IMR-90 (cell line): ENCODE data around the gene SLC4A11. TPM values are rescaled to one million over a fixed set of nuclear protein-coding genes. Genes with fewer than 3 reads are reported as not detected.

Experiments used
- ATAC-seq: fragments of 200-7000 bp; cut with Tn5 transposase; 2 replicates; pipeline ENCODE4 v1.9.1; 2020; ENCODE audit warnings: low read depth, mild to moderate bottlenecking, moderate library complexity
- BruUV-seq: library from RNA; stranded (reverse); fragments of 400-500 nt; replicated peaks from 2 replicates; lab custom pipeline; 2021; lab: Mats Ljungman, UMichigan
- CTCF ChIA-PET: fragments of 300-600 bp; formaldehyde crosslinking; extraction: SDS; loops from one replicate; lab custom pipeline; 2021; ENCODE audit warnings: antibody characterized with exemption; lab: Yijun Ruan, JAX
- POLR2A ChIA-PET: fragments of 300-600 bp; sonication (Branson Sonifier 250); formaldehyde crosslinking; loops from one replicate; lab custom pipeline; 2022; ENCODE audit warnings: antibody characterized with exemption; ENCODE audit not compliant: unreplicated experiment; lab: Charles Lee
- DNase-seq: peaks from one replicate; pipeline ENCODE4 v3.0.0; 2013
- H2AFZ ChIP-seq: replicated peaks from 2 replicates; pipeline ENCODE3; 2013; ENCODE audit warnings: low read length, mild to moderate bottlenecking; ENCODE audit not compliant: poor library complexity
- H2AK5ac ChIP-seq: 2 replicates; pipeline ENCODE4 v1.6.1; 2013; ENCODE audit warnings: low read depth, low read length, inconsistent platforms
- H2AK9ac ChIP-seq: replicated peaks from 2 replicates; pipeline ENCODE3; 2013; ENCODE audit warnings: mild to moderate bottlenecking, low read depth, low read length, moderate library complexity; ENCODE audit not compliant: poor library complexity
- H2BK120ac ChIP-seq: 2 replicates; pipeline ENCODE4 v1.6.1; 2013; ENCODE audit warnings: low read depth, low read length, inconsistent platforms
- H2BK15ac ChIP-seq: 3 replicates; pipeline ENCODE4 v1.6.1; 2013; ENCODE audit warnings: low read depth, low read length, inconsistent platforms
- H2BK20ac ChIP-seq: 2 replicates; pipeline ENCODE4 v1.6.1; 2013; ENCODE audit warnings: low read depth, mild to moderate bottlenecking, inconsistent platforms, low read length, moderate library complexity
- H2BK5ac ChIP-seq: 2 replicates; pipeline ENCODE4 v1.6.1; 2013; ENCODE audit warnings: mild to moderate bottlenecking, low read depth, low read length, inconsistent platforms; ENCODE audit not compliant: poor library complexity, severe bottlenecking
- H3K14ac ChIP-seq: replicated peaks from 2 replicates; pipeline ENCODE4 v1.6.1; 2013; ENCODE audit warnings: low read depth, low read length, inconsistent platforms
- H3K18ac ChIP-seq: 2 replicates; pipeline ENCODE4 v1.6.1; 2013; ENCODE audit warnings: low read depth, low read length, control low read depth
- H3K23ac ChIP-seq: 2 replicates; pipeline ENCODE4 v1.6.1; 2013; ENCODE audit warnings: low read depth, low read length, inconsistent platforms
- H3K27ac ChIP-seq: 2 replicates; pipeline ENCODE4 v1.5.1; 2013; ENCODE audit warnings: mild to moderate bottlenecking, control low read depth, low read length; ENCODE audit not compliant: insufficient read depth
- H3K27me3 ChIP-seq: 2 replicates; pipeline ENCODE4 v1.6.1; 2013; ENCODE audit warnings: low read length; ENCODE audit not compliant: control insufficient read depth, insufficient read depth
- H3K36me3 ChIP-seq: 2 replicates; pipeline ENCODE4 v1.6.1; 2013; ENCODE audit warnings: low read length, mixed read lengths; ENCODE audit not compliant: control insufficient read depth, insufficient read depth
- H3K4ac ChIP-seq: 2 replicates; pipeline ENCODE4 v1.6.1; 2013; ENCODE audit warnings: low read depth, low read length, inconsistent platforms
- H3K4me1 ChIP-seq: 2 replicates; pipeline ENCODE4 v1.6.1; 2013; ENCODE audit warnings: low read length, mixed read lengths; ENCODE audit not compliant: control insufficient read depth, insufficient read depth
- H3K4me2 ChIP-seq: 2 replicates; pipeline ENCODE4 v1.6.1; 2013; ENCODE audit warnings: low read depth, mild to moderate bottlenecking, control low read depth, low read length, moderate library complexity
- H3K4me3 ChIP-seq: 2 replicates; pipeline ENCODE4 v1.5.1; 2013; ENCODE audit warnings: low read depth, mild to moderate bottlenecking, control low read depth, low read length, moderate library complexity; ENCODE audit not compliant: insufficient read depth
- H3K56ac ChIP-seq: 2 replicates; pipeline ENCODE4 v1.6.1; 2013; ENCODE audit warnings: low read length, inconsistent platforms; ENCODE audit not compliant: insufficient read depth; ENCODE audit errors: extremely low read depth
- H3K79me1 ChIP-seq, 2 experiments: 2 replicates each; pipeline ENCODE4 v1.6.1; 2013; ENCODE audit warnings: low read length in 2 of 2, inconsistent platforms in 1 of 2, low read depth in 1 of 2
- H3K9ac ChIP-seq: 2 replicates; pipeline ENCODE4 v1.6.1; 2013; ENCODE audit warnings: low read depth, low read length, control low read depth
- H3K9me1 ChIP-seq: 2 replicates; pipeline ENCODE4 v1.6.1; 2013; ENCODE audit warnings: low read length, inconsistent platforms; ENCODE audit not compliant: insufficient read depth
- H3K9me3 ChIP-seq: 2 replicates; pipeline ENCODE4 v1.6.1; 2013; ENCODE audit warnings: low read length; ENCODE audit not compliant: control insufficient read depth, insufficient read depth
- H4K20me1 ChIP-seq: 2 replicates; pipeline ENCODE4 v1.6.1; 2013; ENCODE audit warnings: low read length, inconsistent platforms; ENCODE audit not compliant: insufficient read depth
- H4K5ac ChIP-seq: 2 replicates; pipeline ENCODE4 v1.6.1; 2013; ENCODE audit warnings: mild to moderate bottlenecking, low read depth, low read length, control low read depth
- H4K8ac ChIP-seq, 2 experiments: 2 replicates each; pipeline ENCODE4 v1.6.1; 2013; ENCODE audit warnings: low read depth in 2 of 2, low read length in 2 of 2, control low read depth in 1 of 2, inconsistent platforms in 1 of 2
- H4K91ac ChIP-seq: 2 replicates; pipeline ENCODE4 v1.6.1; 2013; ENCODE audit warnings: low read depth, low read length, inconsistent platforms; ENCODE audit not compliant: insufficient read depth
- BHLHE40 ChIP-seq: fragments of 150-350 bp; IDR thresholded peaks from 2 replicates; pipeline ENCODE4 v1.6.1; 2016; ENCODE audit warnings: mild to moderate bottlenecking, low read depth, low read length
- CEBPB ChIP-seq: IDR thresholded peaks from 2 replicates; pipeline ENCODE4 v1.6.1; 2012; ENCODE audit warnings: low read depth, low read length, improper control_type of control experiment
- CHD1 ChIP-seq: IDR thresholded peaks from 2 replicates; pipeline ENCODE4 v1.6.1; 2012; ENCODE audit warnings: low read depth, low read length, improper control_type of control experiment
- FOS ChIP-seq: fragments of 150-350 bp; IDR thresholded peaks from 2 replicates; pipeline ENCODE4 v1.6.1; 2016; ENCODE audit warnings: low read depth, low read length
- MAZ ChIP-seq: IDR thresholded peaks from 2 replicates; pipeline ENCODE4 v1.6.1; 2012; ENCODE audit warnings: low read depth, mild to moderate bottlenecking, low read length, improper control_type of control experiment, moderate library complexity, borderline replicate concordance
- RAD21 ChIP-seq: IDR thresholded peaks from 2 replicates; pipeline ENCODE4 v1.6.1; 2012; ENCODE audit warnings: low read length, improper control_type of control experiment
- SMC3 ChIP-seq: fragments of 150-350 bp; IDR thresholded peaks from 2 replicates; pipeline ENCODE4 v1.6.1; 2016; ENCODE audit warnings: low read depth, mild to moderate bottlenecking, antibody characterized with exemption, low read length, moderate library complexity
- WGBS, 2 experiments: methylation state at CpG; one replicate each; pipeline versions ENCODE4 v1.1.5 to v1.1.7; 2013; ENCODE audit warnings: missing lambda C conversion rate in 2 of 2; ENCODE audit not compliant: insufficient read length in 1 of 2; ENCODE audit errors: extremely low coverage in 2 of 2; 5-methylcytosine and 5-hydroxymethylcytosine counted together
- dilution Hi-C: fragments of 300-500 bp; cut with HindIII; formaldehyde crosslinking; loops from one replicate; pipeline ENCODE4 v1.14.3; 2018; ENCODE audit warnings: low sequenced_read_pairs; ENCODE audit not compliant: unreplicated experiment
- in situ Hi-C: fragments of 300-500 bp; cut with MboI; formaldehyde crosslinking; loops from 3 replicates; pipeline ENCODE4 v1.14.3; 2019; ENCODE audit warnings: low sequenced_read_pairs, inconsistent platforms, mixed read lengths
- intact Hi-C: fragments of 100-400 bp; cut with micrococcal nuclease; formaldehyde crosslinking; loops from 2 replicates; pipeline ENCODE4 v1.10.0; 2022
- polyA plus RNA-seq, 3 experiments: library from polyadenylated mRNA; depleted of rRNA; stranded (reverse); fragments of >200 nt; gene quantifications; 2 replicates each; pipeline ENCODE4 v1.2.3, GENCODE V29; 2012; ENCODE audit warnings: low replicate concordance in 1 of 3
- total RNA-seq: library from RNA; depleted of rRNA; stranded (reverse); fragments of >200 nt; gene quantifications from 2 replicates; pipeline ENCODE4 v1.2.3, GENCODE V29; 2012
- TF ChIP-seq, protein P1 (sequence below): conservative IDR thresholded peaks from 2 replicates; pipeline ENCODE4 v1.5.1; 2012; ENCODE audit warnings: mild to moderate bottlenecking, low read depth, low read length, improper control_type of control experiment

Gene SLC4A11
- total and polyA plus RNA-seq, 2 of the 4 experiments (the other 2 are of a cell fraction), result 0.36 to 0.79 TPM

DNA sequence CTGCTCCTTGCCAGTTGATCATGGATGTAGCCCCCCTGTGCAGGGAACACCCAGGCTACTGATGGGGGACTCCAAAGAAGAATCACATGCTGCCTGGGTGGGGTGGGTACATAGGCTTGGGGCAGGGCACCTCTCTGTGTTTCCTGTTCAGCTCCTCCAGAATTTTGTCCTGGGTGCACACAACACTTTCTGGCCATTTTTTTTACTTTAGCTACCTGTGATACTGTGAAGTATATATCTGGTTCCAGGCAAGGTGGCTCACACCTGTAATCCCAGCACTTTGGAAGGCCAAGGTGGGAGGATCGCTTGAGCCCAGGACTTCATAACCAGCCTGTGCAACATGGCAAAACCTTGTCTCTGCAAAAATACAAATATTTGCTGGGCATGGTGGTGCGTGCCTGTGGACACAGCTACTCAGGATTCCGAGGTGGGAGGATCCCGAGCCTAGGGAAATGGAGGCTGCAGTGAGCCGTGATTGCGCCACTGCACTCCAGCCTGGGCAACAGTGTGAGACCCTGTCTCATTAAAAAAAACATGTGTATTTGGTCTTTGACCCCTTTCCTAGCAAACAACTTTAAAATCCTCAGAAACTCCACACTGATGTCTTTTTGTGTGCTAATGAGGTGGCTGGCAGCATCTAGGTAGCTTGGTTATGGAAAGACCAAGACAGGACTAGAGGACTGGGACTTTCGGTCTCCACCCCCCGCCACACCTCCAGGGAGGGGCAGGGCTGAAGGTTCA lies 14.1 kb downstream of the SLC4A11 start:
- TF ChIP-seq BHLHE40 (no peak), MAZ (no peak), CHD1 (no peak), CEBPB (no peak), FOS (no peak), RAD21 (no peak), SMC3 (no peak)
- TF ChIP-seq, protein P1, sequence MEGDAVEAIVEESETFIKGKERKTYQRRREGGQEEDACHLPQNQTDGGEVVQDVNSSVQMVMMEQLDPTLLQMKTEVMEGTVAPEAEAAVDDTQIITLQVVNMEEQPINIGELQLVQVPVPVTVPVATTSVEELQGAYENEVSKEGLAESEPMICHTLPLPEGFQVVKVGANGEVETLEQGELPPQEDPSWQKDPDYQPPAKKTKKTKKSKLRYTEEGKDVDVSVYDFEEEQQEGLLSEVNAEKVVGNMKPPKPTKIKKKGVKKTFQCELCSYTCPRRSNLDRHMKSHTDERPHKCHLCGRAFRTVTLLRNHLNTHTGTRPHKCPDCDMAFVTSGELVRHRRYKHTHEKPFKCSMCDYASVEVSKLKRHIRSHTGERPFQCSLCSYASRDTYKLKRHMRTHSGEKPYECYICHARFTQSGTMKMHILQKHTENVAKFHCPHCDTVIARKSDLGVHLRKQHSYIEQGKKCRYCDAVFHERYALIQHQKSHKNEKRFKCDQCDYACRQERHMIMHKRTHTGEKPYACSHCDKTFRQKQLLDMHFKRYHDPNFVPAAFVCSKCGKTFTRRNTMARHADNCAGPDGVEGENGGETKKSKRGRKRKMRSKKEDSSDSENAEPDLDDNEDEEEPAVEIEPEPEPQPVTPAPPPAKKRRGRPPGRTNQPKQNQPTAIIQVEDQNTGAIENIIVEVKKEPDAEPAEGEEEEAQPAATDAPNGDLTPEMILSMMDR, result no peak
- Histone ChIP-seq H3K36me3 (peaks cover 26% of the 10 kb centered on the region), H3K9ac (no peak overlapping the region), H2BK20ac (no peak overlapping the region), H2AK5ac (no peak overlapping the region), H3K27ac (no peak overlapping the region), H3K9me3 (no peaks in the 10 kb centered on the region), H3K9me1 (no peaks in the 10 kb centered on the region), H3K27me3 (no peaks in the 10 kb centered on the region), H2AK9ac (no peak overlapping the region), H3K4me3 (no peak overlapping the region), H3K56ac (no peak overlapping the region), H3K4me2 (no peak overlapping the region), H2AFZ (no peak overlapping the region), H4K20me1 (no peaks in the 10 kb centered on the region), H3K18ac (no peak overlapping the region), H4K91ac (no peak overlapping the region), H3K23ac (no peak overlapping the region), H4K5ac (no peak overlapping the region), H2BK5ac (no peak overlapping the region), H2BK15ac (no peak overlapping the region), H3K4me1 (no peaks in the 10 kb centered on the region), H3K14ac (no peak overlapping the region), H4K8ac (no peak overlapping the region), H3K4ac (no peak overlapping the region), H2BK120ac (no peak overlapping the region), H3K79me1 (no peaks in the 10 kb centered on the region)
- ATAC-seq, result no peak
- in situ Hi-C loops (no loop called here), intact Hi-C loops (no loop called here), dilution Hi-C loops (no loop called here)
- ChIA-PET CTCF (no interaction called here), POLR2A (no interaction called here)
- no peak for DNase-seq
- no TSS peak for BruUV-seq
- WGBS, 2 experiments, result 100% methylated on average over 1 of the region's 8 CpGs; no CpG with 5 or more reads in 1 of the 2 experiments
